ENCODE measurements around the gene YWHAB.

DNA sequence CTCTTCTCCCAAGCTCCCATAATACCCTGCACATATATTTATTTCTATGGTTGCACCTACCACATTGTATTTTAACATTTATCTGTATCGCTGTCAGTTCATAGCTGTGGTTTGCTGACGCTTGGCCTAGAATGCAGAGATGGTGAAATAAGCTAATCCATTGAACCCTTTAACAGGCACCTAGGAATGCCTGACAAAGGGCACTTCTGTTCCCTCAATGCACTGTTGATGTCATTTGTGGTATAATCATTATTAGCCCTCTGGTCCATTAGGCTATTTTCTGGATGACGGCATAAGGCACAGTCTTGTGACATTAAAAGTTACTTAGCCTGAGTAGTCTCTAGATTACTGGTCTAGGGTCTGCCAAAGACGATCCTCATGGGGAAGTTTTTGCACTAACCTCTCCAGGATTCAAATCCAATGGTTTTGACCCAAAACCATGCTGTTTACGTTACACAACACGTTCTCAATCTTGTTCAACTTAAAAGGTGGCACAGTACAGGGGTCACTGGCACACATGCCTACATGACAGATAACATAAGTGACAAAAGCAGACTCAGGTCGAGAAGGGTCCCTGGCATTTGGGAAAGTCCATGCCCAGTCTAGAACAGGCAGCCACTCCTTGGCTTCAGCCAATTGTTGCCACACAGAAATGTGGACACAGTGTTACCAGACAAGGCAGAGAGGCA is 2.1 kb upstream of the YWHAB start:
- no peak for TF ChIP-seq EZH2 (IDR thresholded peaks at IDR 0.05; ENCODE audit: borderline replicate concordance, insufficient read depth, low read depth, low read length, poor library complexity, severe bottlenecking)
- TF ChIP-seq, protein P1, sequence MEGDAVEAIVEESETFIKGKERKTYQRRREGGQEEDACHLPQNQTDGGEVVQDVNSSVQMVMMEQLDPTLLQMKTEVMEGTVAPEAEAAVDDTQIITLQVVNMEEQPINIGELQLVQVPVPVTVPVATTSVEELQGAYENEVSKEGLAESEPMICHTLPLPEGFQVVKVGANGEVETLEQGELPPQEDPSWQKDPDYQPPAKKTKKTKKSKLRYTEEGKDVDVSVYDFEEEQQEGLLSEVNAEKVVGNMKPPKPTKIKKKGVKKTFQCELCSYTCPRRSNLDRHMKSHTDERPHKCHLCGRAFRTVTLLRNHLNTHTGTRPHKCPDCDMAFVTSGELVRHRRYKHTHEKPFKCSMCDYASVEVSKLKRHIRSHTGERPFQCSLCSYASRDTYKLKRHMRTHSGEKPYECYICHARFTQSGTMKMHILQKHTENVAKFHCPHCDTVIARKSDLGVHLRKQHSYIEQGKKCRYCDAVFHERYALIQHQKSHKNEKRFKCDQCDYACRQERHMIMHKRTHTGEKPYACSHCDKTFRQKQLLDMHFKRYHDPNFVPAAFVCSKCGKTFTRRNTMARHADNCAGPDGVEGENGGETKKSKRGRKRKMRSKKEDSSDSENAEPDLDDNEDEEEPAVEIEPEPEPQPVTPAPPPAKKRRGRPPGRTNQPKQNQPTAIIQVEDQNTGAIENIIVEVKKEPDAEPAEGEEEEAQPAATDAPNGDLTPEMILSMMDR (IDR thresholded peaks at IDR 0.05), result no peak

Measured in B cell (primary cell).